Glomerular visceral epithelial cell (primary cell): ENCODE measurements around the gene INTS11.
A peak's percentile ranks its signal among the peaks of the same experiment; 100 is the strongest.

Source experiments
- DNase-seq: peaks from one replicate; pipeline ENCODE4 v3.0.0-alpha.2; 2016; ENCODE audit errors: extremely low spot score

The INTS11 gene

DNA sequence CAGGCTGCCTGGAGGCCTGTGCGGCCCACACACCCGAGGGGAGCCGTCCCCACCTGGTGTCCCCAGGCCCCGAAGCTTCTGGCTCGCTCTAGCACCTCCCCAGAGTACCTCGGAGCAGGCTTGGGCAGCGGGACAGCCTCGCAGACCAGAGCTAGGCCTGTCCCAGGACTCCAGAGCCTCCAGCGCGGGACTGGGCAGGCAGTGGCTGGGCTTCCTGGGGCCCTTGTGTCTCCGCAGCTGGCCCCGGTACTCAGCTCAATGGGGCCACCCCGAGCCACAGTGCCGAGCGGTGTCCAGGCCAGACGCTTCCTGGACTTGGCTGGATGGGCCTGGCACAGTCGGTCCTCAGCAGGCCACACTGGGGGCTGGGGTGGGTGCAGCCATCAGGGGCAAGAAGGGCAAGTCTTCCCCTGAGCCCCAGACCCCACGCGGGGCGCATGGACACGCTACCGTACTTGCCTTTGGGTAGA, 39.3 kb downstream of the INTS11 start:
- DNase-seq, result no peak

DNA sequence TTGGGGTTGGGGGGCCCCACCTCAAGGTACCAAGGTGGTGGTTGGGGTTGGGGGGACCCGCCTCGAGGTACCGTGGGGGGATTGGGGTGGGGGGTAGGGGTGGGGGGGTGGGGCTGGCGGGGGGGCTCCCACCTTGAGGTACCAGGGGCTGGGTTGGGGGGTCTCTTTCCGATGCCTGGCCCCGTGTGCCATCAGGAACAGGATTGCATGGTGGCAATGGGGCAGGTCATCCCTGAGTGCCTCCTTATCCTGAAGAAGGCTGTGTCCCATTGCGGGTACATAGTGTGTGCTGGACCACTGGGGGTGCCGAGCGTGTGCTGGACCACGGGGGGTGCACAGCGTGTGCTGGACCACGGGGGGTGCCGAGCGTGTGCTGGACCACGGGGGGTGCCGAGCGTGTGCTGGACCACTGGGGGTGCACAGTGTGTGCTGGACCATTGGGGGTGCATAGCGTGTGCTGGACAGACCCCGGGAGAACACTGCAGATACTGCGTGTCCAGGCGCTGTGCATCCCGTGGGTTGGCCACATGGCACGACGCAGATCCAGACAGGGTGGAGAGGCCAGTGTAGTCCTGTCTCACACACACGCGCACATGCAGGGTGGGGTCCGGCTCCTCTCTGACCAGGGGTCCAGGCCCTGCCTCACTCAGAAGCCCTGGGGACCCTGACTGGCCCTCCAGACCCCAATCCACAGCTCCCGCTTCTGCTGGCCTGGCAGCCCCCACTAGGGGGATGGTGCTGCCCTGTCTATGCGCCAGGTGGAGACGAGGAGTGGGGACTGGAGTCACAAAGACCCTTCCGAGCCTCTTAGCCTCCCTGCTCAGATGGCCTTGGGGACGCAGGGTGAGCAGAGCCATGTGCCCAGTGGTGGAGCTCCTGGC, 40.0 kb downstream of the INTS11 start:
- no peak for DNase-seq

DNA sequence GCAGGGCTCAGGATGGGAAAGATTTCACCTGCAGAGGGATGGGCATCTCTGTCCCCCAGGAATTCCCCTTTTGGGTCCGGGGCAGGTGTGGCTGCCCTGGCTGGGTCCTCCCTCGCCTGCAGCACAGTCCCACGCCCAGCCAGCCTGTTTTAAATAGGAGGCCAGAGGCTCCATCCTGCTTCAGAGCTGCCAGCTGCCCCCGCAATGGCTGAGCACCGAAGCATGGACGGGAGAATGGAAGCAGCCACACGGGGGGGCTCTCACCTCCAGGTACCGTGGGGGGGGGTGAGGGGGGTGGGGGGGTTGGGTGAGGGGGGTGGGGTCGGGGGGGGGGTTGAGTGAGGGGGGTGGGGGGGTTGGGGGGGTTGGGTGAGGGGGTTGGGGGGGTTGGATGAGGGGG, 40.6 kb downstream of the INTS11 start:
- DNase-seq, result peak; percentile 56

DNA sequence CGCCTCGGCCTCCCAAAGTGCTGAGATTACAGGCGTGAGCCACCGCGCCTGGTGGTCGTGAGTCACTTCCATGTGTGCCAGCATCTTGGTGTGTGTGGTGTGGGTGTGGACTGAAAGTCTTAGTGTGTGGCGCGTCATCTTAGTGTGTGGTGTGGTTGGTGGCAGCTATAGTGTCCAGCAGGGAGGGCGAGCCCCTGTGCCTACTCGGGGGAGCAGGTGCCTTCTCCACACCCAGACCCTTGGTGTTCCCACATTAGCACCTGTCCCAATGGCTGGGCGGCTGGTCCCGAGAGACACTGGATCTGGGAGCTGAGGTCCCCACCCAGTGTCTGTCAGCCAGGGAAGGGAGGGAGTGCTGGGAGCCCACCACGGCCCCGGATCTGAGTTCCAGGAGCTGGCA, 41.5 kb downstream of the INTS11 start:
- DNase-seq, result no peak

DNA sequence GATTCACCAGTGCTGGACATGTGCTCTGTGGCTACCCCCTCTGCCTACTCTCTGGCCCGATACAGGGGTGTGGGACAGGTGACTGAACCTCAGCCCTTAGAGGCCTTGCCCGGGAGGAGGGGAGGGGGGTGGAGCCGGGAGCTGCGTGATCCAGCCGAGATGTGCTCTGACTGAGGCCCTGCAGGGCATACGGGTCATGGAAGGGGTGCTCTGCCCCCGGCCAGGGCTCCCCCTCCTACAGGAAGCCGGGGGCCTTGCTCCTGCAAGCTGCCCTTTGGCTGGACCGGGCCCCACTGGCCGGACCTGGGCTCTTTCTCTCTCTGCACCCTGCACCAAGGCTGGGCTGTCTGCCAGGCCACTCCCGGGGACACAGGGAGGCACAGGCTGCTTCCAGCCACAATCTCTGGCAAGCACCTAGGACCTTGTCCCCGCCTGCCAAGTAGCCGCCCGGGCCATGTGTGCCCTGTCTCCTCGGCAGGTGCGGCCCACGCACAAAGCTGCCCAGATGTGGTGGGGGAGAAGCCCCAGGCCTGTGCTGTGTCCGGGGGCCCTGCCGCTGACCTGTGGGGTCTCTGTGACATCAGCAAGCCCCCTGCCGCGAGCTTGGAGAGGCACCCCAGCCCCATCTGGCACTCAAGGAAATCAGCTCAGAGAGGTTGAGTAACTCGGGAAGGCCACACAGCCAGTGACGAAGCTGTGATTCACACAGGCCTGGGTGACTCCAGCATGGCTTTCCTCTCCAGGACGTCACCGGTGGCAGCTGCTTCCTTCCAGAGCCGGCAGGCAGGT, 42.7 kb downstream of the INTS11 start:
- DNase-seq, result peak; percentile 66

DNA sequence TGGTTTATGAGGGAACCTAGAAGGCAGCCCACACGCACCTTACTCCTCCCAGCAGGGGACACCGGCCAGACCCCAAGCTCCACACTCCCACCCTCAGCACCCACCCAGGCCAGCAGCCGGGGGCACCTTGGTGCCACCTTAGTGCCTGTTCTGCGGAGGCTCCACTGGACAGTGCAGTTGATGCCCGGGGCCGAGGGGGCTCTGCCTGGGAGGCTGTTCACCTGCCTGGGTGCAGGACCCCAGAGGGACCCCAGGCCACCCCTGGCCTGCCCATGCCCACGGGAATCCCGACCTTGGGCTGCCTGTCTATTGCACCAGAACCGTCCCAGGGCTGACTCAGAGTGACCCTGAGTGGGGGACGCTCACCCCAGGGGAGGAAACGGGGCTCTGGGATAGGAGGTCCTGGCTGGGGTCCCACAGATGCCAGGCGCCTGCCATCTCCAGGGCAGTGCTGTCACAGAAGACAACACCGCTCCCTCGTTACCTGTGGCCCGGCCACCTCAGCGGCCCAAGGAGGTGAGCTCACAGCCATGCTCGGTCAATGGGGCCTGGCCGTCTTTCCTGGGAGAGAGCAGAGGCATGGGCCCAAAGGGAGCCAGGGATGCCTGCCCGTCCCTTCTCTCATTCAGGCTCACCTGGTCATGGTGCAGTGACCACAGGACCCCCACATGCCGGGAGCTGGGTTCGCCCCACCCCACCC, 43.5 kb downstream of the INTS11 start:
- no peak for DNase-seq

DNA sequence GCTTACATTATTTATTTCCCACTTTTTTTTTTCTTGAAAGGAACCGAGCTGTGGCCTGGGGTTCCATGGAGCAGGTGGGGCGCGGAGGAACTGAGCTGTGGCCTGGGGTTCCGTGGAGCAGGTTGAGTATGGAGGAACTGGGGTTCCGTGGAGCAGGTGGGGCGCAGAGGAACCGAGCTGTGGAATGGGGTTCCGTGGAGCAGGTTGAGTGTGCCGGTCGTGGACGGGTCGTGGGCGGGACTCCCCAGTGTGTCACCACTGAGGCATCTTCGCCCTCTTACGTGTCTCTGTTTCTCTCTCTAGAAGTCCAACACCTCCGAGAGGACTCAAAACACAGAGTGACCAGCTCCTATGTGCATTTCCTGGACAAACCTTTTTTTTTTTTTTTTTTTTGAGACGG, 45.4 kb downstream of the INTS11 start:
- DNase-seq, result no peak

DNA sequence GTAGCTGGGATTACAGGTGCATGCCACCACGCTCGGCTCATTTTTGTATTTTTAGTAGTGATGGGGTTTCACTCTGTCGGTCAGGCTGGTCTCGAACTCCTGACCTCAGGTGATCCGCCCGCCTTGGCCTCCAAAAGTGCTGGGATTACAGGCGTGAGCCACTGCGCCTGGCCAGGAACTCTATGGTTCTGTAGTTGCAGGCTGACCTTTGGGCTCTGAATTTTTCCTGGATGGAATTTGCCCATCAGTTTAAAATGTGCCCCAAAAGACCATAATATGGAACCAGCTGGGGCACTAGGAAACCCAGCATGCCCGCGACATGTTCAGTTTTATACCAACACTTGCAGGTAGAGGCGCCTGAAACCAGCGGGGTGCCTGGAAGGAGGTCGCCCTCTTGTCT, 45.8 kb downstream of the INTS11 start:
- DNase-seq, result no peak

DNA sequence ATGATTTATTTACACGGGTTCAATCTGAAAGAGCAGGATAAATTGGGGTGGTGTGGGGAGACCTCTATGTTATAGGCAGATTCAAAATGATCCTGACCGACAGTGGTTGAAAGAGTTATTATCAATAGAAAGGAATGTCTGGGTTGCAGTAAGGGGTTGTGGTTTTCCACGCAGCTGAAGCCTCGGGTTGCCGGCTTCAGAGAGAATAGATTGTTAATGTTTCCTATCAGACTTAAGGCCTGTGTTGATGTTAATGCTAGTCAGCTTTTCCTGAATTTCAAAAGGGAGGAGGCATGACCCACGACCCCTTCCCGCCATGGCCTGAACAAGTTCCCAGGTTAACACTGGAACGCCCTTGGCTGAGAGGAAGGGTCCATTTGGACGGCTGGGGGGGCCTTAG, 48.6 kb downstream of the INTS11 start:
- peak; percentile 55 for DNase-seq

DNA sequence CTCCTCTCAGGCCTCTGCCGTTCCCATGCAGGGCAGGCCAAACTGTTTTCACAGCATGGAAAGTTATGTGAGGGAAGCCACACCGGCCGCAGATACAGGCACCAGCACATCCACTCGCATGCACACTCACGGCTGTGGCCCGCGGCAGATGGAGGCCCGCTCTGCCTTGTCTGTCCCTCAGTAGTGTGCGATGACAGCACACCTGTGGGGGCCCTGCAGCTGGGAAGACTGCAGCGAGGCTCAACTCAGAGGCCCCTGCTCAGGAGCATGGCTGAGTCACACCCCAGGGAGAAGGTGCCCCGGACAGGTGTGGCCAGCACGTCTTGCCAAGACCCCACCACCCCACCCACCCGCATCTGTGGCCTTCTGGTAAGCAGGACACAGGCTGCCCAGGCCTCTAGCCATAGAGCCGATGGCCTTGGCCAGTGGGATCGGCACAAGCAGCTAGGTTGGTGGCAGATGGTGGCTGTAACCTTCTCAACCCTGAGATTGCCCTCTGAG, 49.5 kb downstream of the INTS11 start:
- no peak for DNase-seq

DNA sequence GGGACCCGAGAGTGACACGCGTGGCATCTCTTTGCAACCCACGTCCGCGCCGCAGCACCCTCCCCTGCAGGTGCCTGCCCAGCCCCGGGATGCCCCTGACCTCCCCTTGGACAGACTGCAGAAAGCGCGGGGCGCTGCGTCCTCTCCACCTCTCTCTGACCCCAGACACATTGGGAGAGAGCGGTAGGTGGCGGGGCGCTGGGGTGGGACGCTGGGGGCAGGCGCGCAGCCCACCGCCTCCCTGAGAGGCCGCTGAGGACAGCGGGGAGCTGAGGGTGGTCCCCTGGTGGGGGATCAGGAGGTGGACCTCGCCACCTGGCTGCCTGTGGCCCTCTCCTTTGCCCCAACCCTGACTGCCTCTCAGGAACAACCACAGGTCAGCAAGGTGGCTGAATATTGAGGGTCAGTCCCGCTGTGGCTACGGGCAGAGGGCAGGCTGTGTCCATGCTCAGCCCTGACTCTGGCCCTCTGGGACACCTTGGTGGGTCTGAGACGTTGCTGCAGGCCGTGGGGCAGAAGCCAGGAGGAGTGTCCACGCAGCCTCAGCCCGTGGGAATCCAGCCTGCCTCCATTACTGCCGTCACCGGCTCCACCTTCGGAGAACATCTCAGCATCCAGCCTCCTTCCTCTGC, 50.0 kb downstream of the INTS11 start:
- DNase-seq, result no peak

DNA sequence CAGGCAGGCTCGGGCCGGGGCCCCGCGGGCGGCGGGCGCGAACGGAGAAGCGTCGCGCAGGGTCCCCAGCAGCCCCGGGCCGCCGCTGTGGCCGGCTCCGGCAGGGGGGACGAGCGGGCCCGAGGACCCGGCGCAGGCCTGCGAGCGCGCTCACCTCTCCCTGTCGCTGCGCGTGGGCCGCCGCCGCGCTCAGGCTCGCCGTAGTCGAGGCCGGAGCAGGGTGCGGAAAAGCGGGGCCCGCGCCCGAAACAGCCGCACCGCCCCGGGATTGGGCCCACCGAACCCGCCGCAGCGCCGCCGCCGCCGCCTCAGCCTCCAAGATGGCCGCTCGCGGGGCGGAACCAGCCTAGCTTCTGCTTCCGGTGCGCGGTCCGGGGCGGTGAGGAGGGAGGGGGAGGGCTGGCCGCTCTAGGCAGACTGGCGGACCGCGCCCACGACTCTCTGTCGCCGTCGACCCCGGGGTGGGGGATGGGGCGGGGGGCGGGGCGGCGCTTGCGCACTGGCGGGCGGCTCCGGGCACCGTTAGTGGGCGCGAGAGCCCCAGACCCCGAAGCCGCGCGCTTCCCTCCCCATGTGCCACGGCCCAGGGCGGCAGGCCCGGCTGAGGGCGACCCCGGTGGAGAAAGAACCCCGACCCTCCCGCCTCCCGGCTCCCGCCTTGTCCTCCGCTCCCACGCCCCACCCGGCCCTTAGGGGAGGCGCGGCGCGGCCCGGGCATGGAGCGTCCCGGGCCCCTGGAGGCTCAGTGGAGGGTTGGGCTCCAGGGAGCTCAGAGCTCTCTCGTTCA, 50.8 kb downstream of the INTS11 start, which contains the start of gene UBE2J2:
Gene UBE2J2, minus strand, starts transcription at position 343 of the 787 bp plus-strand sequence. CDS start 5,862 bp downstream, outside the sequence.
- peak; percentile 92 for DNase-seq

DNA sequence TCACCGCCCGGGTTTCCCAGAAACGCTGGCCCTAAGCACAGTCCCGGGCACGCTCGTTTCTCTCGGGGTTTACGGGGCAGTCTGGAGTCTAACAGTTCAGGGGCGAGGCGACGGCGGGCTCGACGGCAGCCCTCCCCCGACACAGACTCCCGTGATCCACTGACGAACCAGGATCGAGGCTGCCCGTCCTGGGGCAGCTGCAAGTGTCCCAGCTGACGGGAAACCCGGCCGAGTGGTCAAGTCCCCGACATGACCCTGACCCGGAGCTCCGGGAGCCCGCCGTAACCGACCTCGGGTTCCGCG, 51.3 kb downstream of the INTS11 start:
- no peak for DNase-seq

DNA sequence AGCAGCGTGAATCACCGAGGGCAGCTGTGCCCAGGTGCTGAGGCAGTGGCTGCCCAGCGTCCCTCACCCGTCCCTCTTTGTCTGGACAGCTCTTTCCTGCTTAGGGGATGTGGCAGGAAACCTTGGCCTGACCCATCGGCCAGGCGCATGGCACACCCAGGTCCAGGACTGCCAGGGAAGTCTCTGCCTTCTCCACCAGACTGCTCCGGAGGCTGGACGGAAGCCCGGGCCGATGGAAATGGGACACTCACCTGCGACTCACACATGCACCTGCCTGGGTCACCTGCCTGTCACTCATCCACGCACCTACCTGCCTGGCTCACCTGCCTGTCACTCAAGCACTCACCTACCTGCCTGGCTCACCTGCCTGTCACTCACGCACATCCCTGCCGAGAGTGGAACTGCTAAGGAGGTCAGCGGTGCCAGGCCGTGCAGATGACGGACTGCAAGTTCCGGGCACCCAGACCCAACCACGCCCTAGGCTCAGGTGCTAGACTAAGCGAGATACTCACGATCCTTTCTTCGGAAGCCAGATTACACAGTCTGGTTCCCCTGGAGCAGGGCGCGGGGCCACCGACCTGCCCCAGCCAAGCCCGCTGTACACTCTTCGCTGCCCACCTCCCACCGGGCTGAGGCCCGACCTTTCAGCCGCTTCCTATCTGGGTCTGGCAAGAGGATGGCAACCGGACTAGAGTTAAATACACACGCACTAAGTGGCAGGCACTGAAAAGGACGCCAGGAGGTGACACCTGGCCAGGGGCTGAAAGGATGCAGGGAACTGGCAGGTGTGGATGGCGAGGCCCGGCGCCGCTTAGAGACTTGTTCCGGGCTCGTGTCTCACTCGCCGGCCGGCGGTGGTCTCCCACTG, 51.9 kb downstream of the INTS11 start:
- DNase-seq, result peak; percentile 66

DNA sequence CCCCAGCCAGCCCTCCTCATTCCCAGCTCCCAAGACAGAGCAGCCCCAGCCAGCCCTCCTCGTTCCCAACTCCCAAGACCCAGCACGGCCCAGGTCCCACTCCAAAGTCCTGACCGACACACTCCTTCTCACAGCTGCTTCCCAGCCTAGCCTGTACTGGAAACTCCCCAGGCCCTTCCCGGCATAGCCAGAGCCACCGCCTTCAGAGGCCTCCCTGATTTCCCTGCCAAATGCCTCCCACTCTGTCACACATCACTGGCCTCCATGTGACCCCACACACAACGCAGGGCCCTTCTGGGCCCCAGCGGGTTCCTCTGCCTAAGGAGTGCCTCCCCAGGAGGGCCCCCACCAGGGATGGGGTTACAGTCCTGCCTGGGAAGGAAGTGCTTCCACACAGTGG, 53.6 kb downstream of the INTS11 start:
- DNase-seq, result peak; percentile 85

DNA sequence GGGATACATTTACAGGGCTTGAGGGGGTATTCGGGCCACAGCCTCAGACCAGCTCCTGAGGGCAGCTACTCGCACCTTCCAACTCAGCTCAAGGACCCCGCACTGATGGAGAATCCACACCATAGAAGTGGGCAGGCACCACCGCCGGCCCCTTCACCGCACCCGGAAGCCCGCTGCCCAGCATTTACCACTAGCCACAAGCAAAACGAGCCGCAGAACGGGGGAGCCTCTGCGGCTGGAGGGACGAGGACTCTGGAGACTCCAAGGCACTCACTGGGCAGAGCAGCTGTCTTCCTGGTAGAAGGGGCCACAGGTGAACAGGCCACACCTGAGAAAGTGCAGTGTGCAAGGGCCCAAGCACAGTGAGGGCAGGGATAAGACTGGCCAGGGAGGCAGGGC, 56.2 kb downstream of the INTS11 start:
- no peak for DNase-seq

DNA sequence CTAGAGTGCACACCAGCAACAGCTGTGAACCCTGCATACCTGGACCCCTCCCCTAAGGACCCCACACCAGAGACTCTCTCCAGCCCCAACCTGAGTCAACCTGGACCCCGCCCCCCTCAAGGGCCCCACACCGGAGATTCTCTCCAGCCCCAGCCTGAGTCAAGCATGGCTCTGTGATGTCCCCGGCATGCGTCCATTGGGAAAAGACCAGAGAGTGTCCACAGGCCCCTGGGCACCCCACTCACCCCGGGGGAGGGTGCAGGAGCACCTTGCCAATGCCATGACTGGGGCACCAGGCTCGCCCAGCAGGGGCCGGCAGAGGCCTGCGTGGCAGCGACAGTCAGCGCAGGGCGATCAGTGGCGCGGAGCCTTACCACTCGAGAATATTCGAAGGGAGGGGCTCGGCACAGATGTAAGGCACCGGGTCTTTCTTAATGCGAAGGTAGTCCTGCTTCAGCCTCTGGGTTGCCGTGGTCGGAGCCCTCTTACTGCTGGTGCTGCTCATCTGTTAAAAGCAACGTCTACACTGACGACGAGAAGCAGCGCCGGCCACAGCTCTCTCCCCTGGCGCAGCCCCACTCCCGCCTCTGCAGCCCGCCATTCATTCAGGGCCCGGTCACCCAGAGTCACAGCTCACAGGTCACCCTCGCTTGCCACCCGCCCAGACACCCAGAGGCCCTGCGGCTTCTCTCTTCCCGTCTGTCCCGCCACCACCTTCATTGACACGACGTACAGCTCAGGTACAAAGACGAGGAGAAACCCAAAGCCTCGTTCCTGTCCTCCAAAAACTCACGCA, 56.8 kb downstream of the INTS11 start:
- DNase-seq, result no peak

DNA sequence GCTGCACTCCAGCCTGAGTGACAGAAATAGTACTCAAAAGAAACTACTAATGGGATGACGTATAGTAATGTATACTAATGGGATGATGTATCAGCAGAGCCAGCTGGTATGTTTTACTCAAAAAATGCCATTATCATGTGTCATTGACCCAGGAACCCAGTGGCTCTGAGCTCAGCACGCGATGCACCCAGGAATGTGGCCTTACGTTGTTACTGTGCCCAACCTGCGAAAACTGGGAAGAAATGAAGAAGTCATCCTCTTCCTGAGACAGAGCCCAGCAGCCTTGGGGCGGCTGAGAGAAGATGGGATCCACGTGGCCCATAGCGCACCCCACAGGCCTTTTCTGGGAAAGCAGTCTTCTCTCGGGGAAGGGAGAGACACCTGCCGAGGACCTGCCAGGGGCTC, 59.6 kb downstream of the INTS11 start:
- DNase-seq, result peak; percentile 98

DNA sequence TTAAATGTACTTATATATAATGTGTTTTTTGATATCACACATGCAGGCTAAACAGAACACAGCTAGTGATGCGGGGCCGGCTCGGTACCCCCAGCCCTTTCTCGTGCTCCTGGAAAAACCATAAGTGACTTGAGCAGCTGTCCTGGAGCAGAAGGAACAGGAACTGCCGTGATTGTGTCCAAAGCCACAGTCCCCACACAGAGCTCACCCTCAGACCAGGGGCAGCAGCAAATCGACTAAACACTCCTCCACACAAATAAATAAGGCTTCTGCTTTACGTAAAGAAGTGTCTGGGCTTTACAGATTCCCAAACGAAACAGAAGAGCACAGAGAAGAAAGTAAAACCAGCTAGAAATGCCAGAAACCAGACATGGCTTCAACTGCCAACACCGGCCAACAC, 60.4 kb downstream of the INTS11 start:
- DNase-seq, result no peak
